ENCODE measurements around the gene ARHGAP9.

GRCh38 chr12:57528831-57529555 lies 49.3 kb upstream of the ARHGAP9 start:
- no peak for TF ChIP-seq FOXM1 (IDR thresholded peaks at IDR 0.05; ENCODE audit: low read depth)
- TF ChIP-seq CTCF (IDR thresholded peaks at IDR 0.05), result no peak
- no peak for TF ChIP-seq EP300 (IDR thresholded peaks at IDR 0.05; ENCODE audit: borderline replicate concordance in 1 of 2, low read depth in 1 of 2, low read length in 1 of 2)
- no peak for TF ChIP-seq MAX (IDR thresholded peaks at IDR 0.05; ENCODE audit: low read depth)
- no peak for TF ChIP-seq EZH2phosphoT487 (IDR thresholded peaks at IDR 0.05; ENCODE audit: borderline replicate concordance, low read depth)
- TF ChIP-seq MXI1 (IDR thresholded peaks at IDR 0.05; ENCODE audit: low read depth, low read length), result no peak
- no peak for TF ChIP-seq YY1 (IDR thresholded peaks at IDR 0.05; ENCODE audit: low read depth)
- no peak for TF ChIP-seq CHD2 (IDR thresholded peaks at IDR 0.05; ENCODE audit: low read length, partially characterized antibody)
- TF ChIP-seq RAD21 (IDR thresholded peaks at IDR 0.05; ENCODE audit: low read length), result no peak
- TF ChIP-seq POLR2AphosphoS5 (IDR thresholded peaks at IDR 0.05; ENCODE audit: low read depth, low read length), result no peak
- no peak for TF ChIP-seq PBX3 (IDR thresholded peaks at IDR 0.05)
- TF ChIP-seq SIN3A (IDR thresholded peaks at IDR 0.05; ENCODE audit: borderline replicate concordance, low read depth, low read length), result no peak

Measured in SK-N-SH (cell line).